Measurements from ENCODE around the gene HDAC2. TPM values are rescaled to one million over a fixed set of nuclear protein-coding genes. Genes with fewer than 3 reads are reported as not detected.

The HDAC2 gene
- total and polyA plus RNA-seq, 2 experiments from 2014 or later: 343 to 355 TPM

GRCh38 chr6:113886512-113886911 is 84.4 kb downstream of the HDAC2 start:
- H3K27ac Mint-ChIP-seq: no peak overlapping the region
- no peaks in the 10 kb centered on the region; the same call in 1 of the 2 replicates for H4K20me1 ChIP-seq (replicated peaks; ENCODE audit: insufficient read depth)
- H3K9me3 Mint-ChIP-seq: no peaks in the 10 kb centered on the region
- ATAC-seq (no peak), DNase-seq (ENCODE audit: low spot score) (no peak)
- H3K4me3 ChIP-seq: no peak overlapping the region
- H3K27me3 Mint-ChIP-seq (ENCODE audit: insufficient read depth, low read depth, poor library complexity): no peaks in the 10 kb centered on the region
- H3K4me3 Mint-ChIP-seq: no peak overlapping the region
- TF ChIP-seq JUNB (IDR thresholded peaks at IDR 0.05; ENCODE audit: unreplicated experiment): no peak
- TF ChIP-seq ZNF331 (CRISPR knock-in tag; IDR thresholded peaks at IDR 0.05; ENCODE audit: low read depth): no peak
- H3K4me1 ChIP-seq (ENCODE audit: insufficient read depth): no peaks in the 10 kb centered on the region
- H3K9me2 ChIP-seq (ENCODE audit: insufficient read depth): no peaks in the 10 kb centered on the region
- no peaks in the 10 kb centered on the region for H3K79me2 ChIP-seq (replicated peaks; ENCODE audit: insufficient read depth)
- H3F3A ChIP-seq (replicated peaks; ENCODE audit: low read depth): no peaks in the 10 kb centered on the region
- no peaks in the 10 kb centered on the region for H3K27me3 ChIP-seq (ENCODE audit: insufficient read depth)
- H2AFZ ChIP-seq: no peak overlapping the region
- H3K4me2 ChIP-seq: no peak overlapping the region
- H3K36me3 ChIP-seq (ENCODE audit: insufficient read depth): no peaks in the 10 kb centered on the region; the same call in 1 of the 2 replicates
- H3K36me3 Mint-ChIP-seq (ENCODE audit: low read depth): no peaks in the 10 kb centered on the region
- H3K27ac ChIP-seq (ENCODE audit: low read depth): no peak overlapping the region
- no peaks in the 10 kb centered on the region for H3K4me1 Mint-ChIP-seq

GRCh38 chr6:113884011-113884410 is 86.9 kb downstream of the HDAC2 start:
- Histone ChIP-seq H4K20me1 (replicated peaks; ENCODE audit: insufficient read depth) (no peaks in the 10 kb centered on the region; the same call in 1 of the 2 replicates), H3K4me3 (no peak overlapping the region), H3K79me2 (replicated peaks; ENCODE audit: insufficient read depth) (no peaks in the 10 kb centered on the region), H3K27me3 (ENCODE audit: insufficient read depth) (no peaks in the 10 kb centered on the region), H2AFZ (no peak overlapping the region), H3K36me3 (ENCODE audit: insufficient read depth) (no peaks in the 10 kb centered on the region; the same call in 1 of the 2 replicates), H3K9me2 (ENCODE audit: insufficient read depth) (no peaks in the 10 kb centered on the region), H3K4me1 (ENCODE audit: insufficient read depth) (no peaks in the 10 kb centered on the region), H3K4me2 (no peak overlapping the region), H3F3A (replicated peaks; ENCODE audit: low read depth) (no peaks in the 10 kb centered on the region), H3K27ac (ENCODE audit: low read depth) (no peak overlapping the region)
- Mint-ChIP-seq H3K4me1 (no peaks in the 10 kb centered on the region), H3K36me3 (ENCODE audit: low read depth) (no peaks in the 10 kb centered on the region), H3K27me3 (ENCODE audit: insufficient read depth, low read depth, poor library complexity) (no peaks in the 10 kb centered on the region), H3K9me3 (no peaks in the 10 kb centered on the region), H3K4me3 (no peak overlapping the region), H3K27ac (no peak overlapping the region)
- ATAC-seq (no peak), DNase-seq (ENCODE audit: low spot score) (no peak)
- TF ChIP-seq ETS1 (IDR thresholded peaks at IDR 0.05) (no peak), ZNF331 (CRISPR knock-in tag; IDR thresholded peaks at IDR 0.05; ENCODE audit: low read depth) (no peak), CREB1 (CRISPR knock-in tag; IDR thresholded peaks at IDR 0.05; ENCODE audit: low read depth) (no peak), POLR2AphosphoS5 (IDR thresholded peaks at IDR 0.05; ENCODE audit: low read depth) (no peak), CTCF (conservative IDR thresholded peaks at IDR 0.05; ENCODE audit: low read depth in 2 of 2) (no peak), EZH2phosphoT487 (IDR thresholded peaks at IDR 0.05; ENCODE audit: unreplicated experiment) (no peak), JUNB (IDR thresholded peaks at IDR 0.05; ENCODE audit: unreplicated experiment) (no peak), STAT1 (IDR thresholded peaks at IDR 0.05; ENCODE audit: unreplicated experiment) (no peak), EZH2 (IDR thresholded peaks at IDR 0.05; ENCODE audit: low read depth, unreplicated experiment) (no peak), ZNF462 (CRISPR knock-in tag; IDR thresholded peaks at IDR 0.05) (no peak)
